Osteocyte (in vitro differentiated cells): ENCODE results near the gene RIC3. TPM values are rescaled to one million over a fixed set of nuclear protein-coding genes. Genes with fewer than 3 reads are reported as not detected.

Experiments used
- DNase-seq: peaks from one replicate; pipeline ENCODE4 v3.0.0; 2021; ENCODE audit warnings: mixed read lengths; ENCODE audit not compliant: unreplicated experiment; ENCODE audit errors: extremely low spot score
- H3K27ac Mint-ChIP-seq: one replicate; pipeline ENCODE4 v1.8.0; 2021; ENCODE audit warnings: mild to moderate bottlenecking, mixed read lengths; ENCODE audit not compliant: unreplicated experiment
- H3K27me3 Mint-ChIP-seq: one replicate; pipeline ENCODE4 v1.8.0; 2021; ENCODE audit warnings: mixed read lengths; ENCODE audit not compliant: unreplicated experiment
- H3K36me3 Mint-ChIP-seq: one replicate; pipeline ENCODE4 v1.8.0; 2021; ENCODE audit warnings: mixed read lengths; ENCODE audit not compliant: unreplicated experiment
- H3K4me1 Mint-ChIP-seq: one replicate; pipeline ENCODE4 v1.8.0; 2021; ENCODE audit warnings: mixed read lengths; ENCODE audit not compliant: unreplicated experiment
- H3K4me3 Mint-ChIP-seq: one replicate; pipeline ENCODE4 v1.8.0; 2021; ENCODE audit warnings: mild to moderate bottlenecking, moderate library complexity, mixed read lengths; ENCODE audit not compliant: unreplicated experiment
- H3K9me3 Mint-ChIP-seq: one replicate; pipeline ENCODE4 v1.8.0; 2021; ENCODE audit warnings: mixed read lengths; ENCODE audit not compliant: unreplicated experiment
- total RNA-seq: library from RNA; stranded (reverse); gene quantifications from 2 replicates; pipeline ENCODE4 v1.2.1, GENCODE V29; 2021
- TF ChIP-seq, protein P1 (sequence below): fragments of 200-600 bp; sonication (generic); IDR thresholded peaks from 2 replicates; pipeline ENCODE4 v1.5.0; 2021; ENCODE audit warnings: antibody characterized with exemption, mild to moderate bottlenecking, moderate library complexity

The RIC3 gene
- total RNA-seq, 1 donor from 2014 or later: not detected

- H3K27ac Mint-ChIP-seq: no peak overlapping the region
- H3K27me3 Mint-ChIP-seq: peaks cover 11% of the 10 kb centered on the region
- no peak overlapping the region for H3K4me3 Mint-ChIP-seq
- no peaks in the 10 kb centered on the region for H3K4me1 Mint-ChIP-seq
- TF ChIP-seq, protein P1, sequence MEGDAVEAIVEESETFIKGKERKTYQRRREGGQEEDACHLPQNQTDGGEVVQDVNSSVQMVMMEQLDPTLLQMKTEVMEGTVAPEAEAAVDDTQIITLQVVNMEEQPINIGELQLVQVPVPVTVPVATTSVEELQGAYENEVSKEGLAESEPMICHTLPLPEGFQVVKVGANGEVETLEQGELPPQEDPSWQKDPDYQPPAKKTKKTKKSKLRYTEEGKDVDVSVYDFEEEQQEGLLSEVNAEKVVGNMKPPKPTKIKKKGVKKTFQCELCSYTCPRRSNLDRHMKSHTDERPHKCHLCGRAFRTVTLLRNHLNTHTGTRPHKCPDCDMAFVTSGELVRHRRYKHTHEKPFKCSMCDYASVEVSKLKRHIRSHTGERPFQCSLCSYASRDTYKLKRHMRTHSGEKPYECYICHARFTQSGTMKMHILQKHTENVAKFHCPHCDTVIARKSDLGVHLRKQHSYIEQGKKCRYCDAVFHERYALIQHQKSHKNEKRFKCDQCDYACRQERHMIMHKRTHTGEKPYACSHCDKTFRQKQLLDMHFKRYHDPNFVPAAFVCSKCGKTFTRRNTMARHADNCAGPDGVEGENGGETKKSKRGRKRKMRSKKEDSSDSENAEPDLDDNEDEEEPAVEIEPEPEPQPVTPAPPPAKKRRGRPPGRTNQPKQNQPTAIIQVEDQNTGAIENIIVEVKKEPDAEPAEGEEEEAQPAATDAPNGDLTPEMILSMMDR: no peak
- H3K36me3 Mint-ChIP-seq: no peaks in the 10 kb centered on the region
- H3K9me3 Mint-ChIP-seq: no peaks in the 10 kb centered on the region
- peak; percentile 64 for DNase-seq
Measured at GRCh38 chr11:8204596-8204995, 35.8 kb upstream of the RIC3 start.

DNA sequence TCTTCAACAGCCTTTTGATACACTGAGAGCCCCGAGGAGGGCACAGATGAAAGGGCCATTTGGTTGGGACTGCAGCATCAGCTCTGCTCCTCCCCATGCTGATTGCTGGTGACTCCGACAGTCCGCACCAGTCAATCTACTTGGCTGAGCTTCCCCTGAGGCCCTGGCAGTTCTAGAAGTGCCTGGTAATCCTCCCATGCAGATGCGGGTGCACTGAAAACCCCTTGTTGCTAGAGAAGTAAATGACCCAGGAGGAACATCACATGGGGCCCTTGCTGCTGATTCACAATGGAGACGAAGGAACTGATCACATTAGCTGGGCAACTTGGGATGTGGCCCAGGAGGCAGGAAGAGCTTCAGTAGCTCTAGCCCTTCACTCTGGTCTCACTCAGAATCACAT lies 35.2 kb upstream of the RIC3 start:
- Mint-ChIP-seq H3K4me3 (no peak overlapping the region), H3K27ac (no peak overlapping the region), H3K27me3 (peaks cover 15% of the 10 kb centered on the region), H3K36me3 (no peaks in the 10 kb centered on the region), H3K4me1 (no peaks in the 10 kb centered on the region), H3K9me3 (no peaks in the 10 kb centered on the region)
- TF ChIP-seq, protein P1: no peak
- DNase-seq: peak; percentile 48

GRCh38 chr11:8203414-8203715 lies 34.5 kb upstream of the RIC3 start:
- peak; percentile 40 for DNase-seq
- no peak overlapping the region for H3K27ac Mint-ChIP-seq
- no peaks in the 10 kb centered on the region for H3K4me1 Mint-ChIP-seq
- peaks cover 20% of the 10 kb centered on the region for H3K27me3 Mint-ChIP-seq
- H3K9me3 Mint-ChIP-seq: no peaks in the 10 kb centered on the region
- no peak overlapping the region for H3K4me3 Mint-ChIP-seq
- no peaks in the 10 kb centered on the region for H3K36me3 Mint-ChIP-seq
- TF ChIP-seq, protein P1: no peak

DNA sequence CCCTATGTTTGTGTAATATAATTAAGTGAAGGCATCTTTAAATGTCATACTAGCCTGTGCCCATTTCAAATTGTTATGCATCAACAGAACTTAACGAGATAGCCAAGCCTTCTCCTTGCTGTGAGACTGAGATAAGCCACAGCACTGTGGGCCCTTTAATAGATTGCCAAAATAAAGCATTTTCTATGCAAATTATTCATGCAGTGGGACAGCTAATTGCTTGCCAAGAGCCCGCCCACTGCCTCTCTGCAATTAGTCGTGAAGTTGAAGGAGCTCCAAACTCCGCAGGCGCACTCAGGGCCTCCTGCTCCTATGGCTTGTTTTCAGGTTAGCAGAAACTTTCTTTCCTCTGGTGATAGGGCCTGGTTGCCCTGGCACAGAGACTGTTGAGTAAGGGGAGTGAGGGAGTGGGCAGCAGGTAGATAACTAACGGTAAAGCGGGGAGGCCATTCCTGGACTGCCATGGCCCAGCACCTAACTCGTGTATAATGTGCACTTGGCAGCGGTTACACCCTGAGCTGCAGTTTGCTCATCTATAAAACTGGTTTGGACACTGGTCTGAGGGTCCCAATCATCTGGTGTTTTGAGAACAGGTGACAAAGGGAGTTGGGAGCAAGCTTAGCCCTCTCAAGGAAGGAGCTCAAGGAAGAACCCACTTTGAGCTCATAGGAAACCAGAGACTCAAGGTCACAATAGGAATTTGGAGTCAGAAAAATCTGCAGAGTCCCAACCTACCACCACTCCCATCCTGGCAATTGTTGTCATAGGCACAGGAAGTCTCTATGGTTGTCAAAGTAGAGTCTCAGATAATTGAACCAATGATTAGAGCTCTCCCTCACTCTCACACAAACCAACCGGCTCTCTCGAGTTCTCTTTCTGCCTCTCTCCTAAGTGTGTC lies 33.9 kb upstream of the RIC3 start:
- Mint-ChIP-seq H3K27ac (no peak overlapping the region), H3K4me3 (no peak overlapping the region), H3K27me3 (peaks cover 18% of the 10 kb centered on the region), H3K9me3 (no peaks in the 10 kb centered on the region), H3K36me3 (no peaks in the 10 kb centered on the region), H3K4me1 (no peaks in the 10 kb centered on the region)
- DNase-seq: peak; percentile 59
- TF ChIP-seq, protein P1: no peak

- DNase-seq: peak; percentile 48
- Mint-ChIP-seq H3K4me3 (no peak overlapping the region), H3K27me3 (peaks cover 25% of the 10 kb centered on the region), H3K27ac (no peak overlapping the region), H3K4me1 (no peaks in the 10 kb centered on the region), H3K9me3 (no peaks in the 10 kb centered on the region), H3K36me3 (no peaks in the 10 kb centered on the region)
- TF ChIP-seq, protein P1: no peak
Measured at GRCh38 chr11:8201644-8202365, 33.0 kb upstream of the RIC3 start.
